CD4-positive, alpha-beta T cell (primary cell): ENCODE results near the gene ZNF318. TPM values are rescaled to one million over a fixed set of nuclear protein-coding genes. Genes with fewer than 3 reads are reported as not detected.
A peak's percentile ranks its signal among the peaks of the same experiment; 100 is the strongest.

Source experiments
- ATAC-seq: fragments of 200-7000 bp; cut with Tn5 transposase; one replicate; pipeline ENCODE4 v1.10.0; 2022; ENCODE audit warnings: mild to moderate bottlenecking; ENCODE audit not compliant: poor library complexity
- CTCF ChIA-PET: fragments of 350-600 bp; sonication (Branson Sonifier 250); formaldehyde crosslinking; loops from one replicate; lab custom pipeline; 2021; ENCODE audit warnings: antibody characterized with exemption, inconsistent platforms; lab: Charles Lee
- POLR2A ChIA-PET: fragments of 350-600 bp; sonication (Branson Sonifier 250); formaldehyde crosslinking; loops from one replicate; lab custom pipeline; 2021; ENCODE audit warnings: antibody characterized with exemption, inconsistent platforms; lab: Charles Lee
- DNase-seq, 14 experiments: peaks; one replicate each; pipeline ENCODE4 v3.0.0-alpha.2; 2013 to 2020; ENCODE audit warnings: mixed read lengths in 2 of 14
- H3K27ac ChIP-seq, 2 donors: one replicate each; pipeline versions ENCODE4 v1.5.1 to v1.7.0; 2013; ENCODE audit warnings: low read length in 2 of 2, low read depth in 1 of 2, mild to moderate bottlenecking in 1 of 2
- H3K27me3 ChIP-seq, 2 experiments: 1 replicate in 1 of 2; 2 replicates in 1 of 2; pipeline versions ENCODE4 v1.6.1 to v1.7.0; 2013; ENCODE audit warnings: low read length in 2 of 2, control low read depth in 1 of 2, mild to moderate bottlenecking in 1 of 2, moderate library complexity in 1 of 2; ENCODE audit not compliant: insufficient read depth in 2 of 2, control insufficient read depth in 1 of 2
- H3K36me3 ChIP-seq: one replicate; pipeline ENCODE4 v1.6.1; 2013; ENCODE audit warnings: low read length, control low read depth; ENCODE audit not compliant: insufficient read depth
- H3K4me1 ChIP-seq: one replicate; pipeline ENCODE4 v1.6.1; 2013; ENCODE audit warnings: low read length, control low read depth; ENCODE audit not compliant: insufficient read depth
- H3K4me3 ChIP-seq: one replicate; pipeline ENCODE4 v1.5.1; 2013; ENCODE audit warnings: mild to moderate bottlenecking, low read length, moderate library complexity
- H3K9me3 ChIP-seq, 2 experiments: 1 replicate in 1 of 2; 2 replicates in 1 of 2; pipeline versions ENCODE4 v1.6.1 to v1.7.0; 2013; ENCODE audit warnings: low read length in 2 of 2, mild to moderate bottlenecking in 2 of 2, control low read depth in 1 of 2, moderate library complexity in 1 of 2; ENCODE audit not compliant: control insufficient read depth in 1 of 2, insufficient read depth in 1 of 2
- H3K27ac Mint-ChIP-seq: one replicate; pipeline ENCODE4 v1.8.0; 2020; ENCODE audit warnings: mixed read lengths
- H3K27me3 Mint-ChIP-seq: one replicate; pipeline ENCODE4 v1.8.0; 2021; ENCODE audit warnings: mixed read lengths
- H3K36me3 Mint-ChIP-seq: one replicate; pipeline ENCODE4 v1.8.0; 2021; ENCODE audit warnings: low read depth, mixed read lengths
- H3K4me1 Mint-ChIP-seq: one replicate; pipeline ENCODE4 v1.8.0; 2021; ENCODE audit warnings: low read depth, mixed read lengths
- H3K4me3 Mint-ChIP-seq: one replicate; pipeline ENCODE4 v1.8.0; 2020; ENCODE audit warnings: mild to moderate bottlenecking, mixed read lengths
- H3K9me3 Mint-ChIP-seq: one replicate; pipeline ENCODE4 v1.8.0; 2020; ENCODE audit warnings: mixed read lengths
- intact Hi-C, 2 experiments: fragments of 100-400 bp; cut with DNase I in 1 of 2; cut with micrococcal nuclease in 1 of 2; formaldehyde crosslinking; loops; one replicate each; pipeline versions ENCODE4 v1.15.1 to v1.9.0; 2023 to 2025; cut with DNase I, micrococcal nuclease
- total RNA-seq, 174 experiments: library from RNA in 2 of 174; stranded (reverse) in 2 of 174; gene quantifications; one replicate each; pipeline ENCODE4 v1.2.3 and lab custom pipeline; 2021 to 2026
- TF ChIP-seq, protein P1 (sequence below): fragments of 200-600 bp; IDR thresholded peaks from one replicate; pipeline ENCODE4 v1.8.0; 2022; ENCODE audit warnings: antibody characterized with exemption, mild to moderate bottlenecking

Gene ZNF318
- total RNA-seq, 2 experiments from 2014 or later, result 20.4 TPM

DNA sequence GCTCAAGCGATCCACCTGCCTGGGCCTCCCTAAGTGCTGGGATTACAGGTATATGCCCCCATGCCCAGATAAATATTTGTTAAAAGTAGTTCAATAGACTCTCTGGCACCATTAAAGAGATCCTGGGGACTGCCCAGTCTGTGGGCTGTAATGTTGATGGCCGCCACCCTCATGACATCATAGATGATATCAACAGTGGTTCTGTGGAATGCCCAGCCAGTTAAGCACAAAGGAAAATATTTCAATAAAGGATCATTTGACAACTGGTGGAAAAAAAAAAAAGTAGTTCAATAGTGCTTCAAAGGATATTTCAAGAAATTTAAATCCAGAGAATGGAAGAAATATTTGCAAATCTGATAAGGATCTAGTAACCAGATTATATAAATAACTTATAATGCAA, 59.3 kb downstream of the ZNF318 start:
- H3K4me1 Mint-ChIP-seq, result peaks cover 7% of the 10 kb centered on the region
- H3K27ac Mint-ChIP-seq, result no peak overlapping the region
- TF ChIP-seq, protein P1, sequence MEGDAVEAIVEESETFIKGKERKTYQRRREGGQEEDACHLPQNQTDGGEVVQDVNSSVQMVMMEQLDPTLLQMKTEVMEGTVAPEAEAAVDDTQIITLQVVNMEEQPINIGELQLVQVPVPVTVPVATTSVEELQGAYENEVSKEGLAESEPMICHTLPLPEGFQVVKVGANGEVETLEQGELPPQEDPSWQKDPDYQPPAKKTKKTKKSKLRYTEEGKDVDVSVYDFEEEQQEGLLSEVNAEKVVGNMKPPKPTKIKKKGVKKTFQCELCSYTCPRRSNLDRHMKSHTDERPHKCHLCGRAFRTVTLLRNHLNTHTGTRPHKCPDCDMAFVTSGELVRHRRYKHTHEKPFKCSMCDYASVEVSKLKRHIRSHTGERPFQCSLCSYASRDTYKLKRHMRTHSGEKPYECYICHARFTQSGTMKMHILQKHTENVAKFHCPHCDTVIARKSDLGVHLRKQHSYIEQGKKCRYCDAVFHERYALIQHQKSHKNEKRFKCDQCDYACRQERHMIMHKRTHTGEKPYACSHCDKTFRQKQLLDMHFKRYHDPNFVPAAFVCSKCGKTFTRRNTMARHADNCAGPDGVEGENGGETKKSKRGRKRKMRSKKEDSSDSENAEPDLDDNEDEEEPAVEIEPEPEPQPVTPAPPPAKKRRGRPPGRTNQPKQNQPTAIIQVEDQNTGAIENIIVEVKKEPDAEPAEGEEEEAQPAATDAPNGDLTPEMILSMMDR, result no peak
- ATAC-seq, result no peak
- H3K4me3 Mint-ChIP-seq, result no peak overlapping the region
- no peaks in the 10 kb centered on the region for H3K36me3 Mint-ChIP-seq
- H3K27me3 Mint-ChIP-seq, result no peaks in the 10 kb centered on the region
- ChIA-PET POLR2A (interaction anchor here (0.6 kb wide), 1 partner anchor 39 kb away, joined by 5 read pairs; no protein-coding TSS in a partner anchor), CTCF (no interaction called here)
- H3K9me3 ChIP-seq, result no peaks in the 10 kb centered on the region
- H3K27ac ChIP-seq, result no peak overlapping the region
- intact Hi-C loops, result no loop called here
- H3K27me3 ChIP-seq, result no peaks in the 10 kb centered on the region
- no peaks in the 10 kb centered on the region for H3K9me3 Mint-ChIP-seq
- no peak for DNase-seq
- no peaks in the 10 kb centered on the region for H3K36me3 ChIP-seq
- no peak overlapping the region for H3K4me3 ChIP-seq
- H3K4me1 ChIP-seq, result peaks cover 19% of the 10 kb centered on the region

DNA sequence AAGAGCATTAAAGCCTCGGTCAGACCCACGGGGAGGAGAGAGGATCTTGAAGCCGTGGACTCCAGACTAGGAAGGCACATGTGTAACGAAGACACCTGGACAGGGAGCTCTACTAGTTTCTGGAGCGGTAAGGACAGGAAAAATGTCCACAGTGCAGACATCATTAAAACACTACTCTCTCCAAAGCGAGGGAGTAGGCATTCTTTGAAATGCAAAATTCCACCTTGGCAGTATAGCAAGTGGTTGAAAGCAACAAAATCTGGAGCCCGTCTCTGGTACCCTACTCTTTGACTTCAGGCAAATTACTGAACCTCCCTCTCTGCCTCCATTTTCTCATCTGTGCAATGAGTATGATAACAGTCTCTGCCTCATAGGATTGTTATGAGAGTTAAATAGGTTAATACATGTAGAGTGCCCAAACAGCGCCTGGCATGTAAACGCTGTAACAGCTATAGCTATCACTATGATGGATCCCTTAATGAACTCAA, 60.4 kb downstream of the ZNF318 start:
- no peaks in the 10 kb centered on the region for H3K27me3 Mint-ChIP-seq

DNA sequence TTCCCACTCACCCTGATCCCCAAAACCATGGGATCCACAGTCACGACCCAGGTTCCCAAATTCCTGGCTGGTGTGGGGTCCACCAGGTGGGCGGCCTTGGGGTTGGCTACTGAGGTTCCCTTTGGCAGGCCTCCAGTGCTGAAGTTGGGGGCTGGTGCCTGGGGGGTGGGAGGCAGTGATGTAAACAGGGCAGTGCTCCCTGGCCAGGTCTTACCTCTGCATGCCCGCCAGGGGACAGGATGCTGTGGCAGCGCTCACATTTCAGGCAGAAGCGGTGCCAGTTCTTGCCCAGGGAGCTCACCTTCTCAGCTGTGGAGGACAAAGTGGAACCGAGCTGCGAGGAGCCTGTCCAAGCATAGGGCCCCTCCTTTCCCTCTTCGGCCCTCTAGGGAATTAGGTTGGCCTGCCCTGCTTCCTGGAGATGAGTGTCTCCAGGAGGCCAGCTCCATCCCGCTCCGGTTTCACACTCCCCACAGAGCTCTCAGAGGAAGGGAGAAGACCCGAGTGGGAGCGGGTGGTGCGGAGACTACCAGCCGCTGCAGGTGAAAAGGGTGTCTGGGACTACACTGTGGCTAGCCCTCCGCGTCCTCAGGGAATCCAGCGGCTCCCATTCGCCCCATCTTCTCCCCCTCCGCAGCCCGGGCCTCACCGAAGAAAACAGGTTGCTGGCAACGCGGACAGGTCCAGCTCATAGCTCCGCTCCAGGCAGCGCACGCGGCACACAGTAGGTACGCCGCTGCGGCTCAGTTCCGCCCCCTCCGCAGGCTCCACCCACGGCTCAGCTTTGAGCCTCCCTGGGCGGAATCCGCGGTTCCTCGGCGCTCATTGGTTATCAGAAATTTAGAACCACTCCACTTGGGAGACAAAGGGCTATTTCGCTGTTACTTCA, 61.1 kb downstream of the ZNF318 start, which contains the start of gene CRIP3:
Gene CRIP3 (minus strand): TSS at position 726 of the 889 bp plus-strand sequence. CDS start 34 bp downstream, at position 692.
- POLR2A ChIA-PET, result interaction anchor here (1.0 to 2.3 kb wide), 6 partner anchors 12 to 119 kb away, joined by 3 to 10 read pairs (median 4); partner anchors contain the start of genes ABCC10 and ZNF318
- Histone ChIP-seq H3K4me3 (peak within 1 kb of the TSS; percentile 63), H3K36me3 (no peaks in the 10 kb centered on the region), H3K27ac (peak within 1 kb of the TSS in 1 of 2 donors; percentile 22), H3K27me3 (no peaks in the 10 kb centered on the region), H3K9me3 (no peaks in the 10 kb centered on the region), H3K4me1 (peaks cover 19% of the 10 kb centered on the region)
- Mint-ChIP-seq H3K27ac (no peak within 1 kb of the TSS), H3K36me3 (no peaks in the 10 kb centered on the region), H3K4me1 (peaks cover 7% of the 10 kb centered on the region), H3K9me3 (no peaks in the 10 kb centered on the region), H3K4me3 (peak within 1 kb of the TSS; percentile 82), H3K27me3 (no peaks in the 10 kb centered on the region)
- TF ChIP-seq, protein P1, result peak; percentile 54
- intact Hi-C loops, result loop anchor here (1.0 to 2.0 kb wide), 2 partner anchors 90 kb away; no protein-coding TSS in a partner anchor
- CTCF ChIA-PET, result interaction anchor here (0.6 to 1.7 kb wide), 10 partner anchors 9 to 198 kb away, joined by 3 to 6 read pairs (median 3); partner anchors contain the start of gene DNPH1
- DNase-seq, result peak; percentile 18 to 73 (median 48)
- ATAC-seq, result peak; percentile 85

More for the DNA sequence above, 60.4 kb downstream of the ZNF318 start:
- H3K36me3 Mint-ChIP-seq, result no peaks in the 10 kb centered on the region
- H3K9me3 Mint-ChIP-seq, result no peaks in the 10 kb centered on the region
- H3K4me3 ChIP-seq, result peak overlapping the region; percentile 63
- POLR2A ChIA-PET, result interaction anchor here (1.0 to 2.3 kb wide), 4 partner anchors 25 to 119 kb away, joined by 3 to 10 read pairs (median 6); partner anchors contain the start of genes ABCC10 and ZNF318
- no peak for DNase-seq
- H3K4me1 Mint-ChIP-seq, result peaks cover 7% of the 10 kb centered on the region
- no peak overlapping the region for H3K27ac ChIP-seq
- H3K4me1 ChIP-seq, result peaks cover 19% of the 10 kb centered on the region
- no peaks in the 10 kb centered on the region for H3K27me3 ChIP-seq
- CTCF ChIA-PET, result interaction anchor here (1.3 to 1.7 kb wide), 2 partner anchors 89 to 198 kb away, joined by 3 to 6 read pairs; no protein-coding TSS in a partner anchor
- peak overlapping the region; percentile 82 for H3K4me3 Mint-ChIP-seq
- no peaks in the 10 kb centered on the region for H3K9me3 ChIP-seq
- TF ChIP-seq, protein P1, result no peak
- H3K27ac Mint-ChIP-seq, result no peak overlapping the region
- no peak for ATAC-seq
- no peaks in the 10 kb centered on the region for H3K36me3 ChIP-seq
- intact Hi-C loops, result loop anchor here (1.0 to 2.0 kb wide), 2 partner anchors 89 to 90 kb away; no protein-coding TSS in a partner anchor
